Medulla oblongata (tissue), 1 donor: ENCODE data around the gene CBR4.
A peak's percentile ranks its signal among the peaks of the same experiment; 100 is the strongest.
"Not testable (repeated sequence)": the region's sequence is repeated elsewhere in the genome, so short reads cannot be mapped to it uniquely, and the experiment has no call there.

Source experiments
- DNase-seq: peaks from one replicate; pipeline ENCODE4 v3.0.0-alpha.2; 2015; ENCODE audit errors: extremely low spot score

Gene CBR4

DNA sequence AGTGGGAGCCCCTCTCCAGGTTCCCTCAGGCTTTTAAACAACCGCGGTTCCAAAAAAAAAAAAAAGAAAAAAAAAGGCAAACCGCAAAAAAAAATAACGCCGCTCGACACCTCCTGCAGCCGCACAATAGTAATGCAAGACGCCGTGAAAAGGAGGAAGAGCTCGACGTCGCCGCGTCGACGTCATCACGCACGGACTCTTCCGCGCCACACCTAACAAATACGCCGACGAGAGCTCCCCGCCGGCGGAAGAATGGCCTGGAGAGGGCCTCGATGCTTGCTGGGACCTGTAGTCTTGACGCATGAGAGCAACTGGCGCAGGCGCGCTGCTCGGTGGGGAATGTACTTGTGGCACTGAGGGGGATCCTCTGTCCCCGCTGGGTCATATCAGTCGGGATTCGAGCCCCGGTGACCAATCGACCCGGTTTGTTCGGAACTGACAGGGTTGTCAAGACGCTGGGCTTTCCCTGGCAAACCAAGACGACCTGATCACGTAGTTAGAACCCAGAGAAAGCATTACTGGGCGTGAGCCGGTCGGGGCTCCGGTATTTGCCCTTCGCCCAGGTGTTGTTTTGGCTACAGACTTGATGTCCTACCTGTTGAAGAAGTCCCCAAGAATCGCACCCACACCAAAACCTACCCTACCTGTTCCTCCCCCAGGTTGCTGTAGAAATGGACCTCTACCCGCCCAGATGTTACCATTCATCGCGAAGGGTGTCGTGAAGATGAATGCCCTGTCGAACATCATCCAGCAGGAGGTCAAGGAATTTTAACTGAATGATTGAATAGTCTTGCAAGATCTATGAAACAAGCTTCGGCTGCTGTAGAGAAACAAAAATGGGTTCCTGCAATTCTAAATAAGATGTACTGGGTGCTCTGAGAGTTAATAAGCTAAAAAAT lies at the start of gene CBR4:
Gene CBR4 (minus strand): TSS at position 131 of the 899 bp plus-strand sequence. CDS start 166 bp downstream, outside the sequence.
- peak; percentile 100 for DNase-seq

DNA sequence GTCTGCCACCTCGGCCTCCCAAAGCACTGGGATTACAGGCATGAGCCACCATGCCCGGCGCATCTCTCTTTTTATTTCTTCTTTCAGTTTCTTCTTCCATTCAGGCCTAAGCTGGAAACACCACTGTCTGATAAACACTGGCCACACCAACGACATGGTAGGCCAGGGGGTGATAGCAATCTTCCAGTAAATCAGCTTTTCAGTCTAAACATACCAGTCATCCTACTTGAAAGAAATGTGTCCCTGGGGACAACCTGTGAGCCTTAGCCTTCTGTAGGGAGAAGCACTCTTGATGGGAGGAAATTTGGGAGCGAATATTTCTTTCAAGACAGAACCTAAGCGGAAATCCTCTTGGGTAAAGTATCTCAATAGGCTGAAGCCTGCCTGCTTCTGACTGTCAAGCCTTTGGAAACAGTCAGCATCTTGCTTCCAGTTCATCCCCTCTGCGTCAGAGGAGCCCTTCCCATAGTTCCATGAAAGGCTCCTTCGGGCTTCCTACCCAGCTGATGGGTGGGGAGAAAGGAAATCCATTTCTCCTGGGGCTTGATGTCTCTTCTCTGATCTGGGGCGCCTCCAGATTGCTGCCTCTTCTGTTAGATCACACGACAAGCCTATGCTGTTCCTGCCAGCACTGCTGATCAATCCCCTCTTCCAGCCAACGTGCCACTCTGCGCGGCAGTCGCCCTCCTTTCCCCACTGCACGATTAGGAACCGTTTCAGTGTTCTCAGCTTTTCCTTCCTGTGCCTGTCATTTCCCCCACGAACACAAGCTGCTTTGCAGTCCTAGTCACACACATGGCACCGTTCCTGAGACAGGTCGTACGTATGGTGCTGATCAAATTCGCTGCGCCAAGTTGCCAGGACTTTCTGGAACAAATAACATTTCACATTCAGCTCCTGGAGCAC lies 49.5 kb upstream of the CBR4 start:
- no peak for DNase-seq

DNA sequence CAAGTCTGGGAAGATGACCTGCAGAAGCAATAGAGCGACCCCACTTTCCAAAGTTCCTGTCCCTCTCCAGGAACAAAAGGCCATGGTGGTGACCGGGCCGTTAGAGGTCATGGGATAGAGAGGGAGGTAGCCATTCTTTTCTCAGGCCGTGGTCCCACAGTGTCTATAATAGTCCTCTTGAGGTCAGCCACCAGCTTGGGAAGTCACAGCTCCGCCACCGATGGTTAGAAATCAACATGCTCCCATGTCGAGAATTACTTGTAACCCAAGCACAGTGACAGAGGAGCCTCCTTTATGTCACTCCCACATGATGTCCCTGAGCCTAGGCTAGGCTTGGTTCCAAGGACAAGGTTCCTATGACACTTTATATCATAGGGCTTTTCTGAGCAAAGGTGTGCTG lies 48.3 kb upstream of the CBR4 start:
- no peak for DNase-seq

DNA sequence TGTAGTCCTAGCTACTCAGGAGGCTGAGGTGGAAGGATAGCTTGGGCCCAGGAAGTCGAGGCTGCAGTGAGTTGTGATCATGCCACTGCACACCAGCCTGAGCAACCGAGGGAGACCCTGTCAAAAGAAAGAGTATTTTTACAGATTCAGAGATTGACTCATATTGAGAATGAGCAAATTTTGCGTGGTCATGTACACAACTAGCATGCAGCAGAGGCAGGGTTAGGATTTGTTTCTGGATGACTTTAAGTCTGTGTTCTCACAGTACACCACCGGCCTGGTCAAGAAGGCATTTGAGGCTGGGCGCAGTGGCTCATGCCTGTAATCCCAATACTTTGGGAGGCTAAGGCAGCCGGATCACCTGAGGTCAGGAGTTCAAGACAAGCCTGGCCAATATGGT lies 44.8 kb upstream of the CBR4 start:
- DNase-seq, result no peak

DNA sequence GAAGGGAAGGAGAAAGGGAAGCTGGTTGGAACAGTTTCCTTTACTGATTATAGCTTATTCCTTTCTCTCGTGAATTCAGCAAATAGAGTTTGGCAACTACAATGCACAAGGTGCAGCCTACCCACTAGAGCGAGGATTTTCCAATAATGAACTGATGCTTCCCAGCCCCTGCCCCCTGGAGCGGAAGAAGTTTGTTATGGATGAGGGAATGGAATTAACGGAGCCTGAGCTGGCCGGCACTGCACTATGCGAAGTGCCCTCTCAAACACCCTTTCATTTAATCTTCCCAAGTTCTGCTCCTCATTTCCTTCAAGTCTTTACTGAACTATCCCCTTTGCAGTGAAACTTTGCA lies 42.5 kb upstream of the CBR4 start:
- no peak for DNase-seq

DNA sequence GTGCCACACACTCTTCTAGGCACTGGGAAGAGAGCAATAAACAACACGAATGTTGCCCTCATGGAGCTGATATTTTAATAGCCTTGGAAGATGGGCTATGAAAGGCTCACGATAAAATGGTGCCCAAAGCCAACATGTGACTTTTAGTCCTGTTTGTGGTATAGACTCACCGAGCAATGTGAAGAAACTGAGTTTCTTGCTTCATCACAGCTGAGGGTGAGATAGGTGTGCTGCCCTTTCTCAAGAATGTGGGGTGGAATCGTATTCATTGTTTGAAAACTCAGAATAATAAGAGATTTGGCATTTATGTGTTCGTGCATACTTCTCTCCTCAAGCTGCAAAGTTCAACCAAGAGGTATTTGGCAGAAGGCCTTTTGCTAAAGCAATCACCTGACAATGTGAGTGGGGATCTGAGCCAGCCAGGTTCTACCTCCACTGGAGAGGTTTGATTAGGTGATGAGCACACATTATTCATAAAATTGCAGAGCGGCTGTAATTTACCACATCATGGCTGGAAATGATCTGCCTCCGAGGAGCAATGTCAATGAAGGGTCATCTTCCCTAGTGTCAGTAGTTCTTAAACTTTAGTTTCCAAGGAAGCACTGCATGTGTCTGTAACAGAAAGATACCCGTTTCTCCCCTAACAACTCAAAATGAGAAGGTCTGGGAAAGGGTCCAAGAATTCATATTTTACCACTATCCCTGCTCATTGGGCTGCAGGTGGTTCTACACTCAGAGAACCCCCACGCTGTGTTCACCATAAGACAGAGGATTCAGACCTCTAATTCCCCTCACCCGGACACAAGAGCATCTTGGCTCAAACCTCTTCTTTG lies 41.9 kb upstream of the CBR4 start:
- no peak for DNase-seq

DNA sequence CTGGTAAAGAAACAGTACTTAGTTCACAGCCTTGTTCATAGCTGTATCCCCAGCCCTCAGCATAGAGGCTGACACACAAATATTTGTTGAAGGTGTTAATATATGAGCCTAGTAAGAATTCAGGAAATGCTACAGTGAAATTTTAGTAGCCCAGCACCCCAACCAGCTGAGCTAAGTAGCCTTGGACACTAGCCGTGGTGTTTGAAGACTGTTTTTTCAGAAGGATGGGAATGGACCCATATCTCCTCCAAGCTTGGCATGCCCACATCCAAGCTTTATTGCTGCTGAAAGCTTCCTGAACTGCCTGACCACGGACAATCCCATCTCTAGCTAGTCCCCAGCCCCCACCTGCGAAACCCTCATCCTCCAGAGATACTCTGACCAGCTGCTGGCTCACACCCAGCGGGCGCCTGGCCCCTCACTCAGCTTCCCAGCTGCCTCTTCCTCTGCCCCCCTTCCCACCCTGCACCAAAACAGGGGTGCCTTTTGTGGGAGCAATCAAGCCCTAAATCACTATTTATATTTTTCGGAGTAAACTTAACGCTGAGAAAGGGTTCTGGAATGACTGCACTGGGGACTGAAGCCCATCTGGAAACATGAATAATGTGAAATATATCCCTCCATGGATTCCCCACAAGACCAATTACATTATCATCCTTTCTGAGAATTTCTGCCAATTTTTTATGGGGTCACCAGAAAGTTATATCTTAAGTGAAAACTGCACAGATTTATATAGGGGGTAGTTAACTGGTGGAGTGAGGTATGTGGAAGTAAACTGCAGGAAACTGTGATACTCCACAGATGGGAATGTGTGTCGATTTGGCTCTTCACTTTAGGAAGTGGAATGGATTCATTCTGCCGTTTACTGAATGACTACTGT lies 41.1 kb upstream of the CBR4 start:
- no peak for DNase-seq

DNA sequence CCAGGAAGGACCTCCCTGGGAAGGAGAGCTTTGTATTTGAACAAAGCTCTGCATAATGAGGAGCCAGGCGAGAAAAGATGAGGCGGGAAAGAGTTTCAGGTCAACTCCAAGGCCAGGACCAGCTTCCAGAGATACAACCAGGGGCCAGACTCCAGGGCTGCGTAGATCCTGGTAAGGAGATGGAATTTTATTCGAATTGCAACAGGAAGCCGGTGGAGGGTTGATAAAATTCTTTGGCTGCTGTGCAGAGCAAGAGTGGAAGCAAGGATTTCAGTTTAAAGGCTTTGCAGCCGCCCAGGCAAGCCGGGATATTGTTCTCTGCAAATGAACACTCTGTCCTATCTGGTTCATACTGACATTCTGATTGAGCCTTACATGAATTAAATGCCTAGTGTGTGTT lies 40.2 kb upstream of the CBR4 start:
- no peak for DNase-seq

DNA sequence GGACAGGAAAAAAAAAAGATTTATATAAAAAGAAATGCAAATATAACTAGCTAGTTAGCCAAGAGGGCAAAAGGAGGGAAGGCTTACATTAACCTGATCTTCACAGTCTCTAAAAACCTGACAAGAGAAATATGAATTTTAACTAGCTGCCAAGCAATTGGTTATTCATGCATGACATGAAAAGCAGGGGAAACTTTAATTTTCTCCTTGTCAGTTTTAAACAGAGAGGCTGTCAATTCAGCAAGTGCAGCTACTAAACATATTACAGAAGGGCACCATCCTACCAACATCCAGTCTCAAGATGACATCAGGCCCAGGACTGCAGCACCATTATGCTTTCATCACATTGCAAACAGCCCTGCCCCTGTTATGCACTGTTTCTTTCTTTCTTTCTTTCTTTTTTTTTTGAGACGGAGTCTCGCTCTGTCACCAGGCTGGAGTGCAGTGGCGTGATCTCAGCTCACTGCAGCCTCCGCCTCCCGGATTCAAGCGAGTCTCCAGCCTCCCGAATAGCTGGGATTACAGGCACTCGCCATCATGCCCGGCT lies 38.9 kb upstream of the CBR4 start:
- DNase-seq, result no peak

DNA sequence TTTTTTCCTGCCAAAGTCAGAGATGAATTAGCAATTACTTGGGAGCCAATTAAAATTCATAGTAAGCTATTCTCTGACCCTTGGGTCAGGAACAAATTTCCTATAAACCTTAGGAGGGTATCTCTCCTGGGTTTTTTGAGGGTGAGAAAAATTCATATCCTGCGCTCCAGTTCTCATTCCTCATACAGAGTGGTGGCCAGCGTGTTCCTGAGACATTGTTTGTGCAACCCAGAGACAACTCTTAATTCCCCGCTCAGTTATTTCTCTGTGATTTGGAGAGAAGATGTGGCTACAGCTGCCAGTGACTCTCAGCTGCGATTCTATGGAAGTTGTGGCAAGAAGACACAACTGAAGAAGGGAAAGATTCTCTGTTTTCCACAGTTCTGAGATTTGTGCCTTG lies 37.9 kb upstream of the CBR4 start:
- no peak for DNase-seq

DNA sequence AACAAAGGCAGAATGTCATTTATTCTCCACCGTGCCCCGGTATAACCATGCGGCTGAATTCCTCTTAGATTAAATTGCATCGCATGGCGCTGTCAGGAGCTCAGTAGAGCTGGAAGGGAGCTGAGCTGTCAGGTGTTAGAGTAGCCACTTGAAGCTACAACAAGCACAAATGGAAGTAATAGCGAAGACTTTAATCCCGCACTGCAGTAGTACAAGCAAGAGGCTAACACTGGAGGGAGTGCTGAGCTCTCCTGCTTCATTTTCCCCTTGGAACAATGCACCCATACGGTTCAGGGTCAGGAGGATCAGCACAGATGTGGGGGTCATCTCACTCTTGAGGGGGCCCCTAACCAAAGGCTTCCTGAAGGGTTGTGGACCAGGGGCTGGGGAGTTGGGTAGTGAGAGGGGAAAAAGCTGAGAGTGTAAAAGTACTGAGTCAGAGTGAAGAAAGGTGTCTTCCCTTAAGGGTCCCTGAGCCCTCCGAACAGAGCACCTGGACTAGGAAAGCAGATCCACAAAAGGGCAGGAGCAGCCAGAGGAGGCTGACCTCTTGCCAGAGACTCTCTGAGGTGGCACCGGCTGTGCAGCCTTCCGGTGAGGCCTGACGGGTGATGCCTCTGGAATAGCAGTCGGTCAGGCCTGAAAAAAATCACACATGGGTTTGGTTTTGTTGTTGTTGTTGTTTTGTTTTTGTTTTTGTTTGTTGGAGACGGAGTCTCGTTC lies 36.0 kb upstream of the CBR4 start:
- DNase-seq, result no peak

DNA sequence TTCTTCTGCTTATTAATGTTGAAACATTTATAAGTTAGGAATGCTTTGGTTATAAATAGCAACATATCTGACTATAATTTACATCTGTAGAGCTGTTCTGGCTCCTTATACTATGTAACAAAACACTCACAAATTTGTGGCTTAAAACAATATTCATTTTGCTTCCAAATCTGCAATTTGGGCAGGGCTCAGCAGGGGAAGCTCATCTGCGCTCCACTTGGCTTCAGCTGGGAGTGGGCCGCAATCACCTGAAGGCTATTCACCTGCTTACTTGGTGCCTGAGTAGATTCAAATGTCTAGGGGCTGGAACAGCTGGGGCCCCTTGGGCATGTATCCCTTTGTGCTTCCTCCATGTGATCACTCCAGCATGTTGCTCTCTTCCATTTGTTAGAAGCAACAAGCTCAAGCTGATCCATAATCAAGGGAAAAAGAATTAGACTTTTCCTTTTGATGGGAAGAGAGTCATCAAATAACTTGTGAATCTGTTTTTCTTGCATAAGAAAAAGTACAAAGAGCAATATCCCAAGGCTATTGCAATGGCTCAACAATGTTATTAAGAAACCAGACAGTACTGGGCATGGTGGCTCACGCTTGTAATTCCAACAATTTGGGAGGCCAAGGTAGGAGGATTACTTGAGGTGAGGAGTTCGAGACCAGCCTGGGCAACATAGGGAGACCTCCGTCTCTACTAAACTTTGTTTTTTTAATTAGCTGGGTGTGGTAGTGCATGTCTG lies 34.8 kb upstream of the CBR4 start:
- no peak for DNase-seq

DNA sequence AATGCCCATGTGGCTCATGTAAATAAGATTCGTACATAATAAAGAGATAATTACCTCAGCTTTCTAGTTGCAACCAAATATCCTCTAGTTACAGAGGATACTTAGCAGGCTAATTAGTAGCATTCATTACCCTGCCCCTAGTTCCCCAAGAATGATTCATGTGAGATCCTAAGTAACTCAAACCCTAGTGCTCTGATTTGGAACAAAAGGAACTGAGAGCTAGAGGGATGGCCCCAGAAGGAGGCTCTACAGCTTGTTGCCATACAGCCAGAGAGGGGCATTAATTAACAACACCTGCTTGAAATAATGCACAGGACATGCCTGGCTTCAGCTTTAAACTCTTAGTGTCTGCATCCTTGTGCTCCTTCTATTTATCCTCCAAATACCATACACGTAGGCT lies 32.6 kb upstream of the CBR4 start:
- DNase-seq, result no peak

DNA sequence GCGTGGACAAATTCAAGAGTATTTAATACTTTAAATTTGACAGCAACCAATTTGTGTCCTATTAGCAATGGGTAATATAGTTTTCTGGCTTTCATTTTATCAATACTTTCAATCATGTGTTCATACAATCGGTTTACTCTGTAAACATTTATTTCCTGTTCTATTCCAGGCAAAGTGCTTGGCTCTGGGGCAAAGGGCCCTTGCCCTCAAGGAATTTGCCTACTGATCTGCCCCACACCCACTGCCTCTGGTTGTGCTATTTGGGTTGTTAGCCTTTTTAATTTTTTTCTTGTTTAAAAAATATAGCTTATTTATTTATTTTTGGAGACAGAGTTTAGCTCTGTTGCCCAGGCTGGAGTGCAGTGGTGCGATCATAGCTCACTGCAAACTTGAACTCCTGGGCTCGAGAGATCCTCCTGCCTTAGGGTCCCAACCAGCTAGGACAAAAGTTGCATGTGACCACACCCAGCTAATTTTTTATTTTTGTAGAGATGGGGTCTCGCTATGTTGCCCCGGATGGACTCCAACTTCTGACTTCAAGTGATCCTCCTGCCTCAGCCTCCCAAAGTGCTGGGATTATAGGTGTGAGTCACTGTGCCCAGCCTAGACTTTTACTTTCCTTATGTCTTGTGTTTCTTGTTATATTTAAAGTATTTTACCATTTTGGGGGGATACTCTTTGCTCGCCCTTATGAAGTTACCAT lies 30.7 kb upstream of the CBR4 start:
- DNase-seq, result no peak

DNA sequence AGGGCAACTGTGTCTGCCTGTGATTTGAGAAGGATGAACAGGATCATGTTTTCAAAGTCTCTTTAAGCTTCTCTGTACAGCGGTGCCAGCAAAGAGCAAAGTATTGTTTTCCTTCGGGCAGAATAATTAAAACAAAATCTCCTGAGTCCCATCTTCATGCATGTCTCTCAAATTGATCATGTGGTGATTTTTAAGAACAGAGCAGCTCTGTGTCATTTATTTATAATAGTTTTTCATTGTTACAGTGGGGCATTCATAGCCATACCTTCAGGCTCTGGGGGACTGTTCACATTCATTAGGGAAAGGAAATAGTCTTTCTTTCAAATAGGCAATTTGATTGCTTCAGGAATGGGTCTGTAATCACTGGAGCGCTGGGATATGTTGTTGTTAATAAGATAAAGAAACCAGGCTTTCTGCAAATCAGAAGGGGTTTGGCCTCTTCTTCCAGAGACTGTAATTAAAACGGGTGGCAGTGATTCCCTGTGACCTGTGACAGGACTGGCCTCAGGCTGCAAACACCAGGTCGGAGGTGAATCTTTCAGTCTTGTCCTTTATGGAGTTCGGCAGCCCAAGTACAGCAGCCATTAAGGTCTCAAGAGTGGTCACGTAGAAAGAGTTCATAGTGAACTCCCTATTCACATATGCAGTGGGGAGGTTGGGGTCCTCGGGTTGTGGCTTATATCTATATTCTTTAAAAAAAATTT lies 29.3 kb upstream of the CBR4 start:
- no peak for DNase-seq

DNA sequence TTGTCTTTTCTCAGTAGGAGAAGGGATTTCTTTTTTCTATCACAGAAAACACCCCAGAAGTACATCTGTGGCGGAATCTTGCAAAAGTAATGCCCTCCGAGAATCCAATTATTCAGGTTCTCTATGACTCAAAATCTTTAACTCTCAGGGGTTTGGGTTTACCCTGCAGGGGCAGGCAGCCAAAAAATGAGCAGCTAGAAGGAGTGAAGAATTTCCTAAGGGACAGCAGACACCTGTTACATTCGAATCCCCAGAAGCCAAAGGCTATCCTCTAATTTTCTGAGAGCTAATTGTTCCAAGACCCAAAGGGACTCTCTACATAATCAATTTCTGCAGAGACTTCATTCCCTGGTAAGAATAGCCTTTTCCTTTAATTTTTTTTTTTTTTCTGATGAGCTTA lies 27.5 kb upstream of the CBR4 start:
- DNase-seq, result no peak

DNA sequence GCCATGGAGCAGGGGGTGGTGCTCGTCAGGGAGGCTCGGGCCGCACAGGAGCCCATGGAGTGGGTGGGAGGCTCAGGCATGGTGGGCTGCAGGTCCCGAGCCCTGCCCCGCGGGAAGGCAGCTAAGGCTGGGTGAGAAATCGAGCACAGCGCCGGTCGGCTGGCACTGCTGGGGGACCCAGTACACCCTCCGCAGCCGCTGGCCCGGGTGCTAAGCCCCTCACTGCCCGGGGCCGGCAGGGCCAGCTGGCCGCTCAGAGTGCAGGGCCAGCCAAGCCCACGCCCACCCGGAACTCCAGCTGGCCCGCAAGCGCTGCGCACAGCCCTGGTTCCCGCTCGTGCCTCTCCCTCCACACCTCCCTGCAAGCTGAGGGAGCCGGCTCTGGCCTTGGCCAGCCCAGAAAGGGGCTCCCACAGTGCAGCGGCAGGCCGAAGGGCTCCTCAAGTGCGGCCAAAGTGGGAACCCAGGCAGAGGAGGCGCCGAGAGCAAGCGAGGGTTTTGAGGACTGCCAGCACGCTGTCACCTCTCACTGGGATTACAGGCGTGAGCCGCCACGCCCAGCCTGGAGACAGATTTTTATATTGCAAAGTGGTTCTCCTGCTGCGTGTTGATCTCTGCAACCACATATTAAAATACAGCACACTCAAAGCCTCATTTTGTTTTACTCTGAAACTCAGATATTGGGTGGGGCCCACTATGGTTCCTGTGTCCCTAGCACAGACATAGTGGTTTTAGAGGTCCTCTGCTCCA lies 26.0 kb upstream of the CBR4 start:
- DNase-seq, result not testable (repeated sequence)
